Natural killer cell (primary cell): ENCODE data around the gene PPP2R5C. TPM values are rescaled to one million over a fixed set of nuclear protein-coding genes. Genes with fewer than 3 reads are reported as not detected.
A peak's percentile ranks its signal among the peaks of the same experiment; 100 is the strongest.

ENCODE experiments used
- ATAC-seq, 3 donors: fragments of 150-1000 bp in 2 of 3; fragments of 200-7000 bp in 1 of 3; cut with Tn5 transposase; 1 replicate in 1 of 3; 2 replicates in 2 of 3; pipeline ENCODE4 v1.10.0; 2021; ENCODE audit warnings: mild to moderate bottlenecking in 2 of 3, moderate library complexity in 2 of 3
- DNase-seq, 2 donors: peaks; one replicate each; pipeline versions ENCODE4 v3.0.0 to v3.0.0-alpha.2; 2013 to 2021; ENCODE audit warnings: mixed read lengths in 1 of 2
- H3K27ac ChIP-seq: one replicate; pipeline ENCODE4 v1.5.1; 2013; ENCODE audit warnings: mild to moderate bottlenecking, low read length
- H3K27me3 ChIP-seq: one replicate; pipeline ENCODE4 v1.6.1; 2013; ENCODE audit warnings: low read length; ENCODE audit not compliant: control insufficient read depth, insufficient read depth
- H3K36me3 ChIP-seq: one replicate; pipeline ENCODE4 v1.6.1; 2013; ENCODE audit warnings: low read length; ENCODE audit not compliant: control insufficient read depth, insufficient read depth
- H3K4me1 ChIP-seq: one replicate; pipeline ENCODE4 v1.6.1; 2013; ENCODE audit warnings: low read length; ENCODE audit not compliant: control insufficient read depth, insufficient read depth
- H3K4me3 ChIP-seq: one replicate; pipeline ENCODE4 v1.5.1; 2013; ENCODE audit warnings: low read length
- H3K9me3 ChIP-seq: one replicate; pipeline ENCODE4 v1.6.1; 2013; ENCODE audit warnings: low read length; ENCODE audit not compliant: control insufficient read depth, insufficient read depth
- H3K27ac Mint-ChIP-seq, 2 donors: one replicate each; pipeline ENCODE4 v1.8.0; 2022; ENCODE audit warnings: mild to moderate bottlenecking in 2 of 2, mixed read lengths in 2 of 2, moderate library complexity in 1 of 2
- H3K27me3 Mint-ChIP-seq, 2 donors: one replicate each; pipeline ENCODE4 v1.8.0; 2022; ENCODE audit warnings: low read depth in 2 of 2, mixed read lengths in 2 of 2
- H3K36me3 Mint-ChIP-seq: one replicate; pipeline ENCODE4 v1.8.0; 2022; ENCODE audit warnings: mixed read lengths
- H3K4me1 Mint-ChIP-seq, 2 donors: one replicate each; pipeline ENCODE4 v1.8.0; 2022; ENCODE audit warnings: mixed read lengths in 2 of 2
- H3K4me3 Mint-ChIP-seq: one replicate; pipeline ENCODE4 v1.8.0; 2022; ENCODE audit warnings: mild to moderate bottlenecking, moderate library complexity, mixed read lengths
- H3K9me3 Mint-ChIP-seq, 2 donors: one replicate each; pipeline ENCODE4 v1.8.0; 2022; ENCODE audit warnings: mixed read lengths in 2 of 2
- WGBS: methylation state at CpG from one replicate; pipeline ENCODE4 v1.1.7; 2013; ENCODE audit warnings: missing lambda C conversion rate; ENCODE audit not compliant: insufficient coverage; 5-methylcytosine and 5-hydroxymethylcytosine counted together
- intact Hi-C: fragments of 100-400 bp; cut with micrococcal nuclease; formaldehyde crosslinking; loops from one replicate; pipeline ENCODE4 v1.14.2; 2022
- total RNA-seq, 4 donors: library from RNA; stranded (reverse); fragments of 120-200 nt in 1 of 4; gene quantifications; one replicate each; pipeline versions ENCODE4 v1.2.3 to v1.2.4, GENCODE V29; 2013 to 2022
- TF ChIP-seq, protein P1 (sequence below): fragments of 200-600 bp; IDR thresholded peaks from one replicate; pipeline ENCODE4 v1.8.0; 2022; ENCODE audit warnings: antibody characterized with exemption

Gene PPP2R5C
- total RNA-seq, 3 donors from 2014 or later (not counting 1 experiment from before 2014, with no cell fraction given): 716 to 779 (median 736) TPM

DNA sequence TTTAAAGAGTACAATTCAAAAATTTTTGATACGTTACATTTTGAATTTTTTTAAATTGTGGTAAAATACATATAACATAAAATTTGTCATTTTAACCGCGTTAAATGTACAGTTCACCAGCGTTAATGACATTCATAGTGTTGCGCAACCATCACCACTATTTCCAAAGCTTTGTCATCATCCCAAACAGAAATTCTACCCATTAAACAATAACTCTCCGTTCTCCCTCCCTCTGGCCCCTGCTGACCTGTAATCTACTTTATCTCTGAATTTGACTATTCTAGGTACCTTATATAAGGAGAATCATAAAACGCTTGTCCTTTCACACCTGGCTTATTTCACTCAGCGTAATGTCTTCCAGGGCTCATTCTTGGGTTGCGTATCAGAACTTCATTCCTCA, 133.7 kb downstream of the PPP2R5C start:
- H3K27ac Mint-ChIP-seq: peak overlapping the region; percentile 7 to 10
- H3K36me3 Mint-ChIP-seq: peaks cover 7% of the 10 kb centered on the region
- intact Hi-C loops: no loop called here

DNA sequence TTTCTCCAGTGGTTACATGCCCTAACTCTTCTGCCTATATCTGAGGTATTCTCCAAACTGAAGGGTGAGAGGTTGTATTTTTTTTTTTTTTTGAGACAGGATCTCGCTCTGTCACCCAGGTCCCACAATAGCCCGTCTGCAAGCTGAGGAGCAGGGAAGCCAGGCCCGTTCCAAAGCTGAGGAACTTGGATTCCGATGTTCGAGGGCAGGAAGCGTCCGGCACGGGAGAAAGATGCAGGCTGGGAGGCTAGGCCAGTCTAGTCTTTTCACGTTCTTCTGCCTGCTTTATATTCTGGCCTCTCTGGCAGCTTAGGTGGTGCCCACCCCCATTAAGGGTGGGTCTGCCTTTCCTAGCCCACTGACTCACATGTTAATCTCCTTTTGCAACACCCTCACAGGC, 135.8 kb downstream of the PPP2R5C start:
- Histone ChIP-seq H3K4me1 (no peaks in the 10 kb centered on the region), H3K27ac (no peak overlapping the region), H3K36me3 (peaks cover 94% of the 10 kb centered on the region), H3K27me3 (no peaks in the 10 kb centered on the region), H3K9me3 (no peaks in the 10 kb centered on the region), H3K4me3 (no peak overlapping the region)
- no peak for ATAC-seq
- H3K4me3 Mint-ChIP-seq: no peak overlapping the region
- WGBS: 85% methylated on average over 9 of the region's 9 CpGs
- no peaks in the 10 kb centered on the region for H3K9me3 Mint-ChIP-seq
- no peak for DNase-seq
- no peaks in the 10 kb centered on the region for H3K27me3 Mint-ChIP-seq
- intact Hi-C loops: no loop called here
- peaks cover 17% of the 10 kb centered on the region for H3K36me3 Mint-ChIP-seq
- TF ChIP-seq, protein P1, sequence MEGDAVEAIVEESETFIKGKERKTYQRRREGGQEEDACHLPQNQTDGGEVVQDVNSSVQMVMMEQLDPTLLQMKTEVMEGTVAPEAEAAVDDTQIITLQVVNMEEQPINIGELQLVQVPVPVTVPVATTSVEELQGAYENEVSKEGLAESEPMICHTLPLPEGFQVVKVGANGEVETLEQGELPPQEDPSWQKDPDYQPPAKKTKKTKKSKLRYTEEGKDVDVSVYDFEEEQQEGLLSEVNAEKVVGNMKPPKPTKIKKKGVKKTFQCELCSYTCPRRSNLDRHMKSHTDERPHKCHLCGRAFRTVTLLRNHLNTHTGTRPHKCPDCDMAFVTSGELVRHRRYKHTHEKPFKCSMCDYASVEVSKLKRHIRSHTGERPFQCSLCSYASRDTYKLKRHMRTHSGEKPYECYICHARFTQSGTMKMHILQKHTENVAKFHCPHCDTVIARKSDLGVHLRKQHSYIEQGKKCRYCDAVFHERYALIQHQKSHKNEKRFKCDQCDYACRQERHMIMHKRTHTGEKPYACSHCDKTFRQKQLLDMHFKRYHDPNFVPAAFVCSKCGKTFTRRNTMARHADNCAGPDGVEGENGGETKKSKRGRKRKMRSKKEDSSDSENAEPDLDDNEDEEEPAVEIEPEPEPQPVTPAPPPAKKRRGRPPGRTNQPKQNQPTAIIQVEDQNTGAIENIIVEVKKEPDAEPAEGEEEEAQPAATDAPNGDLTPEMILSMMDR: no peak
- peak overlapping the region; percentile 53 to 63 for H3K27ac Mint-ChIP-seq
- peaks cover 0 to 2% of the 10 kb centered on the region in 2 donors for H3K4me1 Mint-ChIP-seq

More for the DNA sequence above, 133.7 kb downstream of the PPP2R5C start:
- DNase-seq: no peak
- TF ChIP-seq, protein P1: no peak
- Histone ChIP-seq H3K4me3 (no peak overlapping the region), H3K36me3 (peaks cover 88% of the 10 kb centered on the region), H3K4me1 (no peaks in the 10 kb centered on the region), H3K27me3 (no peaks in the 10 kb centered on the region), H3K27ac (no peak overlapping the region), H3K9me3 (no peaks in the 10 kb centered on the region)
- ATAC-seq: no peak
- Mint-ChIP-seq H3K4me1 (no peaks in the 10 kb centered on the region), H3K9me3 (no peaks in the 10 kb centered on the region), H3K4me3 (no peak overlapping the region), H3K27me3 (no peaks in the 10 kb centered on the region)
- 89% methylated on average over 8 of the region's 9 CpGs for whole genome bisulfite sequencing

DNA sequence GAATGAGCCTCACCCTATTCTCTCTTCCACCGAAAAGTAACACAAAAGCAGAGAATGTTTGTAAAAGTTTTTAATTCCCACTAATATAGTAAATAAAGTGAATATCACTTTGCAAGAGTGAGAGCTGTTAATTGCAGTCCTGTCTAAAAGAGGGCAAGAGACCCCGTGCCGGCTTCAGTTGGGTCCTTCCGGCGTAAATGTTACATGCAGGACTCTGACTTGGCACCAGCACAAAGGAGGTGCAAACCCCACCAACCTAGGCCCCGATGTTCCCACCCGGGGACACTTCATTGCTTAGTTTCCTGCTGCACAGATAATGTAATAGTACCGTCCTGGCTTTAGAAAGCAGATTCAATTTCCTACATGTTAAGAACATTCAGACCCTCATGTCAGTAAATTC, 136.9 kb downstream of the PPP2R5C start:
- H3K36me3 Mint-ChIP-seq: peaks cover 21% of the 10 kb centered on the region
- 99% methylated on average over 7 of the region's 8 CpGs for WGBS
- H3K9me3 Mint-ChIP-seq: no peaks in the 10 kb centered on the region
- no peak overlapping the region for H3K4me3 ChIP-seq
- no peaks in the 10 kb centered on the region for H3K27me3 ChIP-seq
- no peaks in the 10 kb centered on the region for H3K9me3 ChIP-seq
- TF ChIP-seq, protein P1: no peak
- no peak for DNase-seq
- H3K36me3 ChIP-seq: peaks cover 95% of the 10 kb centered on the region
- intact Hi-C loops: no loop called here
- no peaks in the 10 kb centered on the region for H3K27me3 Mint-ChIP-seq
- no peaks in the 10 kb centered on the region for H3K4me1 ChIP-seq
- H3K27ac ChIP-seq: no peak overlapping the region
- ATAC-seq: no peak
- H3K4me3 Mint-ChIP-seq: no peak overlapping the region
- peak overlapping the region; percentile 46 to 59 for H3K27ac Mint-ChIP-seq
- peaks cover 0 to 5% of the 10 kb centered on the region in 2 donors for H3K4me1 Mint-ChIP-seq

DNA sequence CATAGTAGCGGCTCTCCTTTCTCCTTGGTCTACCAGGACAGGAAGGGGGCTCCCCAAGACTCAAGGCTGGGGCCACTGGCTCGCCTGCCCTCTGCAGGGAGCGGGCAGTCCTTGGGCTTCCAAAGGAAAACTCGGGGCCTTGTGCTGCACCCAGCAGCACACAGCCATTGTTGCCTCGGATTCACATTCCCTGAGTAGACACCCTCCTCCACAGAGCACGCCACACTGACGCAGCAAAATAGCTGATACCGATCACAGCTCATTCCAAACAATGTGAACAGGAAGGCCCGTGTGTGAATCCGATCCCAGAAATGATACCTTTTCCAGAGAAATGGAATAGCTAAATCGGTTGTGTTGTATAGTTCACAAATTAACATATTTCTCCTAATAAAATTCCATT, 137.8 kb downstream of the PPP2R5C start:
- TF ChIP-seq, protein P1: no peak
- Histone ChIP-seq H3K4me1 (no peaks in the 10 kb centered on the region), H3K9me3 (no peaks in the 10 kb centered on the region), H3K27me3 (no peaks in the 10 kb centered on the region), H3K27ac (no peak overlapping the region), H3K36me3 (peaks cover 95% of the 10 kb centered on the region), H3K4me3 (no peak overlapping the region)
- WGBS: 99% methylated on average over 10 of the region's 11 CpGs
- no peak overlapping the region for H3K4me3 Mint-ChIP-seq
- H3K4me1 Mint-ChIP-seq: peaks cover 0 to 5% of the 10 kb centered on the region in 2 donors
- H3K9me3 Mint-ChIP-seq: no peaks in the 10 kb centered on the region
- ATAC-seq (no peak), DNase-seq (no peak)
- intact Hi-C loops: no loop called here
- peaks cover 21% of the 10 kb centered on the region for H3K36me3 Mint-ChIP-seq
- H3K27ac Mint-ChIP-seq: peak overlapping the region; percentile 46 to 59
- H3K27me3 Mint-ChIP-seq: no peaks in the 10 kb centered on the region
